Cardiac fibroblast (primary cell): ENCODE measurements around the gene NTN5.

Experiments used
- DNase-seq, 2 donors: peaks; one replicate each; pipeline versions ENCODE4 v3.0.0 to v3.0.0-alpha.2; 2010; ENCODE audit warnings: low read depth in 2 of 2
- H3K4me3 ChIP-seq, 2 donors: replicated peaks in 1 of 2; 1 replicate in 1 of 2; 2 replicates in 1 of 2; pipeline ENCODE4 v1.5.1; 2011; ENCODE audit warnings: low read depth in 2 of 2, low read length in 2 of 2, mild to moderate bottlenecking in 2 of 2, moderate library complexity in 1 of 2
- CTCF ChIP-seq: IDR thresholded peaks from one replicate; pipeline ENCODE4 v1.5.1; 2011; ENCODE audit warnings: low read depth, mild to moderate bottlenecking, low read length, inconsistent platforms

NTN5 gene

GRCh38 chr19:48637449-48637947 is 35.3 kb downstream of the NTN5 start:
- TF ChIP-seq CTCF: no peak
- peak; percentile 96 to 100 for DNase-seq
- H3K4me3 ChIP-seq: peak overlapping the region; percentile 56 to 69

GRCh38 chr19:48636859-48637448 is 35.9 kb downstream of the NTN5 start, which contains the start of gene DBP:
DBP (minus strand) TSS chr19:48637379; CDS start chr19:48636994, 385 bp downstream.
- H3K4me3 ChIP-seq: peak within 1 kb of the TSS; percentile 56 to 69
- TF ChIP-seq CTCF: peak; percentile 6
- DNase-seq: no peak

GRCh38 chr19:48635966-48636858 is 36.6 kb downstream of the NTN5 start:
- no peak for TF ChIP-seq CTCF
- no peak for DNase-seq
- H3K4me3 ChIP-seq: peak overlapping the region; percentile 56 to 69

- peak in 1 of 2 donors; percentile 56 for DNase-seq
Measured at GRCh38 chr19:48635263-48635965, 37.4 kb downstream of the NTN5 start.

GRCh38 chr19:48634424-48635262 is 38.2 kb downstream of the NTN5 start:
- TF ChIP-seq CTCF: no peak
- peak overlapping the region in 1 of 2 donors; percentile 13 for H3K4me3 ChIP-seq
- DNase-seq: peak; percentile 95 to 98

More at GRCh38 chr19:48635263-48635965, 37.4 kb downstream of the NTN5 start:
- peak overlapping the region; percentile 38 to 69 for H3K4me3 ChIP-seq
- no peak for TF ChIP-seq CTCF

- no peak overlapping the region for H3K4me3 ChIP-seq
- TF ChIP-seq CTCF: no peak
- no peak for DNase-seq
Measured at GRCh38 chr19:48634036-48634342, 38.8 kb downstream of the NTN5 start.
